HEK293 (cell line): ENCODE measurements around the gene SLAMF7.

Source experiments
- CTCF ChIP-seq: fragments of 450-650 bp; formaldehyde crosslinking; IDR thresholded peaks from 2 replicates; pipeline ENCODE4 v1.5.1; 2016; ENCODE audit warnings: missing biosample characterization, missing genetic modification characterization
- ELK4 ChIP-seq: IDR thresholded peaks from 2 replicates; pipeline ENCODE4 v1.6.1; 2011; ENCODE audit warnings: mild to moderate bottlenecking, low read depth, low read length, borderline replicate concordance
- ZNF341 ChIP-seq: fragments of 450-650 bp; formaldehyde crosslinking; IDR thresholded peaks from 2 replicates; pipeline ENCODE4; 2016; ENCODE audit warnings: low read depth, missing biosample characterization, missing genetic modification characterization
- ZNF600 ChIP-seq: fragments of 450-650 bp; formaldehyde crosslinking; IDR thresholded peaks from 2 replicates; pipeline ENCODE4 v1.5.1; 2016; ENCODE audit warnings: missing biosample characterization, missing genetic modification characterization

GRCh38 chr1:160711276-160711601 lies 27.8 kb upstream of the SLAMF7 start:
- no peak for TF ChIP-seq ZNF600 (tag by site-specific recombination)
- no peak for TF ChIP-seq ELK4
- no peak for TF ChIP-seq CTCF
- TF ChIP-seq ZNF341 (tag by site-specific recombination) = no peak
